AG09319 (cell line): Measurements from ENCODE around the gene EFCAB6.

Experiments
- DNase-seq: peaks from one replicate; pipeline ENCODE4 v3.0.0-alpha.2; 2010; ENCODE audit warnings: low read depth; ENCODE audit errors: extremely low read depth
- TF ChIP-seq, protein P1 (sequence below): IDR thresholded peaks from 2 replicates; pipeline ENCODE4 v1.5.1; 2011; ENCODE audit warnings: low read depth, mild to moderate bottlenecking, inconsistent platforms, low read length, moderate library complexity

Gene EFCAB6

DNA sequence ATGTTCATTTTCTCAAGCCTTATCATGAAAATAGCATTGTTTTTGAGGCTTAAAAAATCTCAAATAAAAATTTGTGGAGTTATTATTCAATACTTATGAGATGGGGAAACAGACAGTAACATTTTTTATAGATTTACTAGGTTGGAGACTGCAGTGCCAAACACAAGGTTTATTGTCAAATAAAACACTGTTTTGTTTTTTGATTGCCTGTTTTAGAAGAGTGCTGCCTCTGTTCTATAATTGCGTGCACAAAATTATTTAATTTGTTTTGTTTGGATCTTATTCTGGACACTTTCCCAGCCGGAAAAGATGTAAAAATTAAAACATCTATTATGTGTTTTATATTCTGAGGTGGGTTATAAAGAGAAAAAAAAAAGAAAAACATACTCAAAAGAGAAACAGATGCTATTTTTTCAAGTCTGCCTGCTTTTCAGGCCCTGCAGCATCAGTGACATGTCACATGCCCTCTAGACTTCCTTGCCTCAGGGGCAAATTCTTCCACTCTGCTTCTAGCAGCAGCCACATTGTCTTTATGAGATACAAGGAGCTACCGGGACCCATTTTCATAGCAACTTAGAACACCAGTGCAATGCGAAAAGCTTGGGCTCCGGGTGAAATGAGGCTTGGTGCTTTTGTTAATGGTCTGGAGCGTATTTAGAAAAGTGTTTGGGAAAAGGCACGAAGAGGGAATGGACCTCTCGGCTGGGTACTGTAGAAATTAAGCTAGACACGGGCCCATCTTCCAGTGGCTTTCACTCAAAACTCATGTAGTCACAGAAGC is 77.5 kb downstream of the EFCAB6 start:
- no peak for DNase-seq
- TF ChIP-seq, protein P1, sequence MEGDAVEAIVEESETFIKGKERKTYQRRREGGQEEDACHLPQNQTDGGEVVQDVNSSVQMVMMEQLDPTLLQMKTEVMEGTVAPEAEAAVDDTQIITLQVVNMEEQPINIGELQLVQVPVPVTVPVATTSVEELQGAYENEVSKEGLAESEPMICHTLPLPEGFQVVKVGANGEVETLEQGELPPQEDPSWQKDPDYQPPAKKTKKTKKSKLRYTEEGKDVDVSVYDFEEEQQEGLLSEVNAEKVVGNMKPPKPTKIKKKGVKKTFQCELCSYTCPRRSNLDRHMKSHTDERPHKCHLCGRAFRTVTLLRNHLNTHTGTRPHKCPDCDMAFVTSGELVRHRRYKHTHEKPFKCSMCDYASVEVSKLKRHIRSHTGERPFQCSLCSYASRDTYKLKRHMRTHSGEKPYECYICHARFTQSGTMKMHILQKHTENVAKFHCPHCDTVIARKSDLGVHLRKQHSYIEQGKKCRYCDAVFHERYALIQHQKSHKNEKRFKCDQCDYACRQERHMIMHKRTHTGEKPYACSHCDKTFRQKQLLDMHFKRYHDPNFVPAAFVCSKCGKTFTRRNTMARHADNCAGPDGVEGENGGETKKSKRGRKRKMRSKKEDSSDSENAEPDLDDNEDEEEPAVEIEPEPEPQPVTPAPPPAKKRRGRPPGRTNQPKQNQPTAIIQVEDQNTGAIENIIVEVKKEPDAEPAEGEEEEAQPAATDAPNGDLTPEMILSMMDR: no peak

DNA sequence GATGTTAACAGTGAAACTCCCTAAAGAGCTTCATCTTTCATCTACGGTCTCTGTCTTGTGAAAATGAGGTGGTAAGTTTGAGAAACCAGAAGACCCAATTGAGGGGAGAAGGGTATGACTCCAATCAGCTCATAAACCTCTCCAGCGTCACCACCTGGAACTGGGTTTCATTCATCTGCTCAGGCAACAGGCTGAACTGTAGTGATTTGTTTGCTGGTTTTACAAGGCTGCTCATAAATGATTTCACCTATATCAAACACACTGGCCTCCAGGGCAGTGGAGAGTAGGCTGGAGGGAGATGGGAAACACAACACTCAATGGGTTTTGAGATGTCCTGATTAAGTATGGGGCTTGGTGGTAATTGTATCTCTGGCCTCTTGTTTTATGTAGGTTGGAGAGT is 79.0 kb downstream of the EFCAB6 start:
- TF ChIP-seq, protein P1: no peak
- DNase-seq: no peak

DNA sequence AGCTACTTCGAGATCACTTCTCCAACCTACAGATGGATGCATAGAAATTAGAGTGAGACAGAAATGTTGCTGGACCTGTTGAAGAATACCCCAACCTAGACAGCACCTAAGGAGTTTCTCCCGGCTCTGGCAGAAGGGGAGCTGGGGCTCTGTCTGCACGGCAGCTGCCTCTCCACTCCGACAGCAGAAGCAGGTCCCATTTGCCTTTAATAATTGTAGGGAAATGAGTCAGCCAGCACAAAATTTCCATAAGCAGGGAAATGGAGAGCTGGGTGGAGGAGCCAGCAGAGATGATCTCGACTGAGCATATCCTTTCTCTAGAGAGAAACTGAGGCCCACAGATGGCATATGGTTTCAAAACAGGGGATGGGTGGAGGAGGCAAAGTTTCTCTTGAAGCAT is 80.1 kb downstream of the EFCAB6 start:
- TF ChIP-seq, protein P1: no peak
- no peak for DNase-seq

DNA sequence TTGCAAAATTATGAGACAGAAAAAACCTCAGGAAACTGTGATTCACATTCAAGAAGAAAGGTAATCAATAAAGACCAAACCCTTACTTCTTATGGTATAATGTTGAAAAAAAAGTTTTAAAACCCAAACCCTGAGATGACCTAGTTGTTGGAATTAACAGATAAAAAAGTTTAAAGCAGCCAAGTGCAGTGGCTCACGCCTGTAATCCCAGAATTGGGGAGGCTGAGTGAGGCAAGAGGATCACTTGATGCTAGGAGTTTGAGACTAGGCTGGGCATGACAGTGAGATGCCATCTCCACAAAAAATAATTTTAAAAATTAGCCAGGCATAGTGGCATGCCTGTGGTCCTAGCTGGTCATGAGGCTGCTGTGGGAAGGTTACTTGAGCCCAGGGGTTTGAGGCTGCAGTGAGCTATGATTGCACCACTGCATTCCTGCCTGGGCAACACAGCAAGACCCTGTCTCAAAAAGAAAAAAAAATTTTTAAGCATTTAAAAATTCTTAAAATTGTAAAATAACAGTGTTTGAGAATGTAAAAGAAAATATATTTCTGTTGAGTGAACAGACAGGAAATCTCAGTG is 85.1 kb downstream of the EFCAB6 start:
- no peak for DNase-seq
- TF ChIP-seq, protein P1: no peak

DNA sequence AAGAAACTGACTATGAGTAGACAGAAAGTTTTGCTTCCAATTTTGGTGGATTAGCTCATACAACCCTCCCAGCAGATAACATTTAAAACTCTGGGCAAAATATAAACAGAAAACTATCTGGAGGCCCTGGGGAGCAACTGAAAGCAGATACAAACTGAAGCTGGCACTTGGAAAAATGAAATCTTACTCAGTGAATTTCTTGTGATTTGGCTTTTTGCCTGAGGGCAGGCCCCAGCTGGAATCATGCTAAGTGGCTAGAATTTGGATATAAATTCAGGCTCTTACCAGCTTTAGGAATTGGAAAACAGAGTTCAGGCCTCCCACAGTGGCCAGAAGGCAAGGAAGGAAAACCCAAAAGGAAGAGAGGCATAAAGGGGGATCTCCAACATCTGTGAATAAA is 85.8 kb downstream of the EFCAB6 start:
- DNase-seq: peak; percentile 66
- TF ChIP-seq, protein P1: no peak

DNA sequence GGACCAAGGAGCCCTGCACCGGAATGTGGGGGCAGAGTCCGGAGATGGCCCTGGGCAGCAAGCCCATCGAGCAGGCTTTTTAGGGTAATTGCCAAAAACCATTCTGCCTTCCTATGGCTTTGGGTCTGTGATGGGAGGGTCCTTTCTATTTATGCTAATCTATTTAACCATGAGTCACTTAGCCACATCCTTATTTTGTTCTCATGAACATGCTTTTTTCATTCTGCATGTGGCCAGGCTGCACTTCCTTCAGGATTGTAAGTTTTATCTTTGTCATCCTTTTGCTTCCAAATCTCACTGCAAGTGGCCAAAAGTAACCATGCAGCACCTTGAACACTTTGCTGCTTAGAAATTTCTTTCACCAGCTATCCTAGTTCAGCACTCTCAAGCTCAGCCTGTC is 88.3 kb downstream of the EFCAB6 start:
- TF ChIP-seq, protein P1: no peak
- DNase-seq: no peak

DNA sequence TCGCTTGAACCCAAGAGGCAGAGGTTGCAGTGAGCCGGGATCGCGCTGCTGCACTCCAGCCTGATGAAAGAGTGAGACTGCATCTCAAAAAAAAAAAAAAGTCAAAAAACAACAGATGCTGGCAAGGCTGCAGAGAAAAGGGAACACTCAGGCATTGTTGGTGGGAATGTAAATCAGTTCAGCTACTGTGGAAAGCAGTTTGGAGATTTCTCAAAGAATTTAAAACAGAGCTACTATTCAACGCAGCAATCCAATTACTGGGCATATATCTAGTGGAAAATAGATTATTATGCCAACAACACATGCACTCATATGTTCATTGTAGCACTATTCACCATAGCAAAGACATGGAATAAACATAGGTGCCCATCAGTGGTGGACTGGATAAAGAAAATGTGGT is 89.7 kb downstream of the EFCAB6 start:
- no peak for DNase-seq
- TF ChIP-seq, protein P1: no peak
